HUES64 (cell line): ENCODE data around the gene RGS14.
"Not testable (repeated sequence)": the region's sequence is repeated elsewhere in the genome, so short reads cannot be mapped to it uniquely, and the experiment has no call there.

Experiments
- H3K27ac ChIP-seq: 2 replicates; pipeline ENCODE4 v1.7.0; 2013; ENCODE audit warnings: low read depth, low read length, inconsistent platforms
- H3K27me3 ChIP-seq: 2 replicates; pipeline ENCODE4 v1.6.1; 2013; ENCODE audit warnings: mild to moderate bottlenecking, low read length; ENCODE audit not compliant: insufficient read depth
- H3K36me3 ChIP-seq: 2 replicates; pipeline ENCODE4 v1.6.1; 2013; ENCODE audit warnings: mild to moderate bottlenecking, low read length; ENCODE audit not compliant: insufficient read depth
- H3K4me1 ChIP-seq: 2 replicates; pipeline ENCODE4 v1.6.1; 2013; ENCODE audit warnings: mild to moderate bottlenecking, low read length, moderate library complexity; ENCODE audit not compliant: insufficient read depth
- H3K4me3 ChIP-seq: 2 replicates; pipeline ENCODE4 v1.5.1; 2013; ENCODE audit warnings: mild to moderate bottlenecking, low read length, moderate library complexity
- H3K9ac ChIP-seq: 2 replicates; pipeline ENCODE4 v1.6.1; 2013; ENCODE audit warnings: mild to moderate bottlenecking, low read depth, low read length
- H3K9me3 ChIP-seq: 2 replicates; pipeline ENCODE4 v1.6.1; 2013; ENCODE audit warnings: low read depth, low read length; ENCODE audit not compliant: insufficient read depth
- WGBS: fragments of 150-250, 120-280 bp; methylation state at CpG from one replicate; pipeline ENCODE4 v1.1.7; 2013; ENCODE audit warnings: missing lambda C conversion rate; 5-methylcytosine and 5-hydroxymethylcytosine counted together

RGS14 gene

DNA sequence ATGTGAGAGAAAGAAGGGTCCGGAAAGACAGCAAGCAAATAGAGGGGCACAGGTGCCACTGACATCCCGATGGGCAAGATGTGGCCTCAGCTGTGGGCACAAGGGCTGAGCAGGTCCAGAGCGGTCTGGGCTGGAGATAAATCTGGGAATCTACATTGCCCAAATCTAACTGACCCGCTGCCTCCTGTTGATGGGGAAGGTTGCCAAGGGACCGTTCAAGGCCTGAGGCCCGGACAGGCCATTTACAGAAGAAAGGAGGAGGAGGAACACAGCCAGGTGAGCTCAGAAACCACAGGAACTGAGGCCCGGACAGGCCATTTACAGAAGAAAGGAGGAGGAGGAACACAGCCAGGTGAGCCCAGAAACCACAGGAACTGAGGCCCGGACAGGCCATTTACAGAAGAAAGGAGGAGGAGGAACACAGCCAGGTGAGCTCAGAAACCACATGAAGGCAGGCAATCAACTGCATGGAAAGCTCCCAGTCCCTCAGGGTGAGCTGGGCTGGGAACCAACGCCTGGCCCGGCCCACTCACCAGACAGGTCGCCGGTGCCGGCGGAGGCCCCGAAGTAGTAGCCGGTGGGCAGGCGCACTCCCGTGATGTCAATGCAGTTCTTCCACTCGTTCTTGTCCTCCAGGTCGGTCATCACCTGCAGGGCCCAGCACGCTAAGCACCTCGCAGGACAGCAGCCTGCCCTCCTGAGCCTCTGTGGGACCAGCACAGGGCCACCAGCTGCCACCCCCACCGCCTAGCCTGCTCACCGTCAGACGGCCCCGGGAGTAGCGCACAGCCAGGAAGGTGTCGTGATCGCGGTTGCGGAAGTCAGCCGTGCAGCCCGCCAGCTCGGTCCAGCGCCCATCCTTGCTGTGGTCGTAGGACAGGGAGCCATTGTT is 20.9 kb upstream of the RGS14 start:
- H3K36me3 ChIP-seq = peaks cover 73% of the 10 kb centered on the region
- 96% methylated on average over 36 of the region's 36 CpGs for WGBS

DNA sequence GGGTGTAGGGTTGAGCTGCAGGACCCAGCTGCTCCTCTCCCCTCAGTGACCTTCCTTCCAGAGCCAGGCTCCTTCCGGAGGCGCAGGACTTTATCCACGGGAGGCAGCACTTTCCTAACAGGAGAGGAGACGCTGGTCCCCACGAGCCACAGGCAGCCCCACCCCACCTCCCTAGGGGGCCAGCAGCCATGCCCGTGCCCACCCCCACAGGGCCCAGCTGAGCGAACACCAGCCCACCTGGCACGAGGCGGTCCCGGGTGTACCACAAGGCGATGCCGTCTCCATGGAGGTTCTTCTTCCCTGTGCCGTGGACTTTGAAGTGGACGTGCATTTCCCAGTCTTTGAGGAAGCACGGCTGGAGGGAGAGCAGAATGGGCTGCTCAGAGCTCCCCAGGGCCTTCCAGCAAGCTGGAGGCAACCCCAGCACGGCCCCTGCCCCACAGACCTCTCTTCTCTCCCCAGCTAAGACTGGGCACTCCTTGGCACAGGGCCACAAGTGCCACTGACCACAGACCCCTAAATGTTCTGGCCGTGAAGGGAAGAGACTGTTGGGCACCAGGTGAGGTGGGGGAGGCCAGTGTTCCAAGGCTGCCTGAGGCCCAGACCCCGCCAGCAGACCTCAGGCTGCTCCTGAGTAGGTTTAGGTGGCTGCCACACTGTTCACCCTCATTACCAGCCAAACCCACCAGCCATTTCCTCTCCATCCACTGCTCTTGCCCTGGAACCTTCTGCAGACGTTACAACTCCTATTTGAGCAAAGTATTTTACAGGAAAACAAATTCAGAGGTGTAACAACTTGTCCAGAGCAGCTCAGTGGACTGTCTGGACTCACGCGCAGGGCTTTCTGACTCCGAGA is 19.2 kb upstream of the RGS14 start:
- Histone ChIP-seq H3K36me3 (peaks cover 69% of the 10 kb centered on the region), H3K4me1 (no peaks in the 10 kb centered on the region), H3K4me3 (no peak overlapping the region), H3K9me3 (no peaks in the 10 kb centered on the region), H3K27ac (no peak overlapping the region), H3K27me3 (no peaks in the 10 kb centered on the region), H3K9ac (no peak overlapping the region; the same call in 1 of the 2 replicates)
- 89% methylated on average over 22 of the region's 22 CpGs for WGBS

More for the DNA sequence above, 20.9 kb upstream of the RGS14 start:
- H3K9me3 ChIP-seq = no peaks in the 10 kb centered on the region
- no peak overlapping the region for H3K9ac ChIP-seq
- no peak overlapping the region for H3K4me3 ChIP-seq
- H3K27ac ChIP-seq = no peak overlapping the region
- H3K27me3 ChIP-seq = no peaks in the 10 kb centered on the region
- no peaks in the 10 kb centered on the region for H3K4me1 ChIP-seq

DNA sequence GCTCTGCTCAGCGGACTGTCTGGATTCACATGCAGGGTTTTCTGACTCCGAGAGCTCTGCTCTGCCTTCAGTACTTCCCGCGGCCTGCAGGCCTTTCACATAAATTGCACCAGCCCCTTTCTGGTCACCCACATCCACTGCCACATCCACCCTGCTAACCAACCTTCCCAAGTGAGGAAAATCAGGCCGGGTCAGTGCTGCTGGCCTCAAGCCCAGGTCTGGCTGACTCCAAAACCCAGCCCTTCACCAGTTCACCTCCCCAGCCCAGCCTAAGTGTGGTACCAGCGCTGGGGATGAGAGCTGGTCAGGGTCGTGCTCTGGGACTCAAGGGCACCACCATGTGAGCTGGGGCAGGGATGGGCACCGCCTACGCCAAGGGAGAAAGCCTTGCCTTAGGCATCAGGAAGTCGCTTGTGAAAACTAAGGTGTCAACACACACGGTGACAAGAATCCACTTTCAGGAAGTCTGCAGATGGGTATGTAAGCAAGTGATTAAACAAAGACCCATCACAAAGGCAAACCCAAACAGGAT is 18.6 kb upstream of the RGS14 start:
- Histone ChIP-seq H3K9ac (no peak overlapping the region; the same call in 1 of the 2 replicates), H3K27ac (no peak overlapping the region)

DNA sequence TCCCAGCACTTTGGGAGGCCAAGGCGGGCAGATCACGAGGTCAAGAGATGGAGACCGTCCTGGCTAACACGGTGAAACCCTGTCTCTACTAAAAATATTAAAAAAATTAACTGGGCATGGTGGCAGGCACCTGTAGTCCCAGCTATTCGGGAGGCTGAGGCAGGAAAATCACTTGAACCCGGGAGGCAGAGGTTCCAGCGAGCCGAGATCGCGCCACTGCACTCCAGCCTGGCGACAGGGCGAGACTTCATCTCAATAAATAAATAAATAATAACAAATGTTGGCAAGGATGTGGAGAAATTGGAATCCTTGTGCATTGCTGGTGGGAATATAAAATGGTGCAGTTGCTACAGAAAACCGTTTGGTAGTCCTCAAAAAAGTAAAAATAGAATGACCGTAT is 14.7 kb upstream of the RGS14 start:
- H3K27ac ChIP-seq, H3K27me3 ChIP-seq, H3K4me1 ChIP-seq, H3K9me3 ChIP-seq, H3K9ac ChIP-seq, H3K4me3 ChIP-seq: not testable (repeated sequence)
- 93% methylated on average over 12 of the region's 14 CpGs for WGBS
- peaks cover 42% of the 10 kb centered on the region for H3K36me3 ChIP-seq

More for the DNA sequence above, 18.6 kb upstream of the RGS14 start:
- Histone ChIP-seq H3K27me3 (no peaks in the 10 kb centered on the region), H3K36me3 (peaks cover 64% of the 10 kb centered on the region), H3K9me3 (no peaks in the 10 kb centered on the region), H3K4me1 (no peaks in the 10 kb centered on the region), H3K4me3 (no peak overlapping the region)
- 82% methylated on average over 11 of the region's 11 CpGs for WGBS

DNA sequence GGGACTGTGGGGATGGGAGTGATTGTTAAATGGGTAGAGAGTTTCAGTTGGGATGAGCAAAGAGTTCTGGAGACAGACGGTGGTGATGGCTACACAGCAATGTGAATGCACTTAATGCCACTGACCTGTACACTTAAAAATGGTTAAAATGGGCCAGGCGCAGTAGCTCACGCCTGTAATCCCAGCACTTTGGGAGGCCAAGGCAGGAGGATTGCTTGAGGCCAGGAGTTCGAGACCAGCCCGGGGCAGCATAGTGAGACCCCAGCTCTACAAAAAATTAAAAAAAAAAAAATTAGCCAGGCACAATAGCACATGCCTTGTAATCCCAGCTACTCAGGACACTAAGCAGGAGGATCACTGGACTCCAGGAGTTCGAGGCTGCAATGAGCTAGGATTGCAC is 13.9 kb upstream of the RGS14 start:
- Histone ChIP-seq H3K27ac (no peak overlapping the region), H3K4me1 (no peaks in the 10 kb centered on the region), H3K9ac (no peak overlapping the region), H3K36me3 (peaks cover 40% of the 10 kb centered on the region), H3K27me3 (no peaks in the 10 kb centered on the region), H3K9me3 (no peaks in the 10 kb centered on the region), H3K4me3 (no peak overlapping the region)
- whole genome bisulfite sequencing = 92% methylated on average over 6 of the region's 6 CpGs

DNA sequence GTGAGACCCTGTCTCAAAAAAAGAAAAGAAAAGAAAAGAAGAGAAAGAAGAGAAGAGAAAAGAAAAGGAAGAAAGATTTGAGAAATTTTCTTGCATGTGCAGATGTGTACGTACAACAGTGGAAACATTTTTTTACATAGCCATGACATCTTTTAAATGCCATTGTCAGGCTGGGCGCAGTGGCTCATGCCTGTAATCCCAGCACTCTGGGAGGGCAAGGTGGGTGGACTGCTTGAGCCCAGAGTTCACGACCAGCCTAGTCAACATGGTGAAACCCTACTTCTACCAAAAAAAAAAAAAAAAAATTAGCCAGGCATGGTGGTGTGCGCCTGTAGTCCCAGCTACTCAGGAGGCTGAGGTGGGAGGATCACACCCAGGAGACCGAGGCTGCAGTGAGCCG is 12.8 kb upstream of the RGS14 start:
- WGBS = 92% methylated on average over 6 of the region's 6 CpGs
- Histone ChIP-seq H3K4me3 (no peak overlapping the region), H3K27me3 (no peaks in the 10 kb centered on the region), H3K27ac (no peak overlapping the region), H3K9ac (no peak overlapping the region), H3K9me3 (no peaks in the 10 kb centered on the region), H3K36me3 (peaks cover 40% of the 10 kb centered on the region), H3K4me1 (0 out of 2 replicates have a peak, but pooled peaks cover 3% of the 10 kb centered on the region)

DNA sequence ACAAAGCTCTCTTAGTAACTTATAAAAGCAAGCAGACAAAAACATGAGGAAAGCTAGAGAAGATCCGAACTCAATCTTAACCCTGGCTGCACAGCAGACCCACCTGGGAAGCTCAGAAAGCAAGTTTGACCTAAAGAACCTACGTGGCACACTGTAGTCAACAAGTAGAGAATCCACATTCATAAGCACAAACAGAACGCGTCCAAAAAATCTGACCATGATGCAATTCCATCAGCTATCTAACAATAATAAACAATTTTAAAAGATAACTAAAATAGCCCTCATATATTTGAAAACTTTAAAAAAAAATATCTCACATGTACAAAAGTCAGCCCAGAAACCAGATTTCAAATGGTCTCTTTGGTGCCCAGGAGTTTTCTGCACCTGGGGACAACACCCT is 10.9 kb upstream of the RGS14 start:
- H3K4me1 ChIP-seq = peaks cover 8% of the 10 kb centered on the region; the same call in 1 of the 2 replicates
- H3K9ac ChIP-seq = no peak overlapping the region
- H3K36me3 ChIP-seq = peaks cover 34% of the 10 kb centered on the region
- H3K9me3 ChIP-seq = no peaks in the 10 kb centered on the region
- H3K27me3 ChIP-seq = no peaks in the 10 kb centered on the region
- no peak overlapping the region for H3K27ac ChIP-seq
- H3K4me3 ChIP-seq = no peak overlapping the region
- WGBS = 72% methylated on average over 4 of the region's 4 CpGs

DNA sequence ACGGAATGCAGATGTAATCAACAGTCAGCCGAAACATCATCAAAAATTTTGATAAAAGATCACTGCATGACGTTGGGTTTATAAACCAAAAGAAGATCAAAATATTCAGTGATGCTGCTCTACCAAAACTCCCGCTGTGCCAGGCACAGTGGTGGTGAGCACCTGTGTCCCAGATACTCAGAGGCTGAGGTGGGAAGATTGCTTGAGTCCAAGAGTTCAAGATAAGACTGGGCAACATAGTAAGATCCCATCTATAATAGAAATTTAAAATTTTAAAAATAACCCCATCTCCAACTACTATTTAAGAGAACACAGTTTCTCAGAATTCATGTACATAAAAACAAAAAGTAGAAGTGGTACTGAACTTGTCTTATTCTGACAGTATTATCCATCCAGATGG is 10.0 kb upstream of the RGS14 start:
- Histone ChIP-seq H3K9ac (no peak overlapping the region), H3K4me3 (no peak overlapping the region), H3K27ac (no peak overlapping the region), H3K27me3 (no peaks in the 10 kb centered on the region), H3K36me3 (peaks cover 29% of the 10 kb centered on the region), H3K4me1 (peaks cover 11% of the 10 kb centered on the region; the same call in 1 of the 2 replicates), H3K9me3 (no peaks in the 10 kb centered on the region)
- 94% methylated on average over 4 of the region's 4 CpGs for WGBS

DNA sequence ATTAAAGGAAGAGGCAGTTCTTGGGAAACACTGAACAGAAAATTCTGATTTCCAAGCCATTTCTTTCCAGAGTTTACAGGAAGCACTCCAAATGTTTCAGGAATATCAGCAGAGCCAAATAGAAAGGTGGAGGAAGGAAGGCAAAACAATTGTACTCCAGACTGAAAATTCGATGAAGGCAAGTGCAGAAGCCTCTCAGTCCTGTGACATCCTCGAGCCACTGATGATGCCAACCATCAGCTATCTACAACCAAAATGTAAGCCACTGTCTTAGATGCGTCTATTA is 8.4 kb upstream of the RGS14 start:
- Histone ChIP-seq H3K27me3 (no peaks in the 10 kb centered on the region), H3K4me1 (peaks cover 11% of the 10 kb centered on the region; the same call in 1 of the 2 replicates), H3K9ac (no peak overlapping the region), H3K9me3 (no peaks in the 10 kb centered on the region), H3K27ac (no peak overlapping the region), H3K4me3 (0 out of 2 replicates have a peak overlapping the region, but pooled peaks have one; percentile 15), H3K36me3 (peaks cover 24% of the 10 kb centered on the region)
- 89% methylated on average over 3 of the region's 3 CpGs for WGBS

DNA sequence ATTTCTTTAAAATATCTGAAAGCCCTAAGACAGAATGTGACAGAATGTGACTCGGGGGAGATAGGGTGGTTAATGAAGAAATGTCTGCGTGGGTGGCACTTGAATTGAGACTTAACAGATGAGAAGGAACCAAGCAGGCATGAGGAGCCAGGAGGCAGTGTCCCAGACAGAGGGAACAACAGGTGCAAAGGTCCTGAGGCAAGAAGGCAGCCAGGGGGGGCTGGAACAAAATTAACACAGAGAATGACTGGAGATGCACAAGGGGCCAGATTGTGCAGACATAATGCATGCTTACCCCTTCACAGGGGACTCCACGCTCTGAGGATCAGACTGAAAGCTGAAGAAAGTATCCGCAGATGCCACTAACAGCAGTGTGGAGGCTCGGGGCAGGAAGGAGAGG is 8.0 kb upstream of the RGS14 start:
- H3K27me3 ChIP-seq = peaks cover 4% of the 10 kb centered on the region; the same call in 1 of the 2 replicates
- peaks cover 24% of the 10 kb centered on the region for H3K36me3 ChIP-seq
- H3K27ac ChIP-seq = no peak overlapping the region
- H3K9me3 ChIP-seq = no peaks in the 10 kb centered on the region
- H3K4me1 ChIP-seq = peaks cover 11% of the 10 kb centered on the region; the same call in 1 of the 2 replicates
- H3K9ac ChIP-seq = no peak overlapping the region
- WGBS = 87% methylated on average over 5 of the region's 5 CpGs
- 0 out of 2 replicates have a peak overlapping the region, but pooled peaks have one; percentile 15 for H3K4me3 ChIP-seq
